HG03060 (cell line): ENCODE measurements around the gene LAMTOR2.

Source experiments
- ATAC-seq: cut with Tn5 transposase; IDR thresholded peaks from one replicate; pipeline ENCODE4 v1.9.1; 2021; ENCODE audit warnings: low read depth, moderate number of reproducible peaks; ENCODE audit not compliant: unreplicated experiment

Gene LAMTOR2

GRCh38 chr1:156074661-156075060 lies 20.1 kb downstream of the LAMTOR2 start:
- no peak for ATAC-seq

GRCh38 chr1:156075162-156075561 lies 20.6 kb downstream of the LAMTOR2 start:
- ATAC-seq = no peak

- ATAC-seq = no peak
Measured at GRCh38 chr1:156075775-156076204, 21.2 kb downstream of the LAMTOR2 start.

GRCh38 chr1:156076609-156077429 lies 22.2 kb downstream of the LAMTOR2 start:
- no peak for ATAC-seq

- ATAC-seq = no peak
Measured at GRCh38 chr1:156077430-156077760, 22.8 kb downstream of the LAMTOR2 start.

- no peak for ATAC-seq
Measured at GRCh38 chr1:156078728-156079127, 24.1 kb downstream of the LAMTOR2 start.

- no peak for ATAC-seq
Measured at GRCh38 chr1:156079762-156080161, 25.2 kb downstream of the LAMTOR2 start.

- ATAC-seq = no peak
Measured at GRCh38 chr1:156080241-156080862, 25.8 kb downstream of the LAMTOR2 start.

- ATAC-seq = no peak
Measured at GRCh38 chr1:156080863-156081179, 26.2 kb downstream of the LAMTOR2 start.

GRCh38 chr1:156081180-156081916 lies 26.8 kb downstream of the LAMTOR2 start:
- no peak for ATAC-seq

GRCh38 chr1:156081917-156082308 lies 27.3 kb downstream of the LAMTOR2 start:
- no peak for ATAC-seq

GRCh38 chr1:156082309-156083091 lies 27.9 kb downstream of the LAMTOR2 start, which contains the start of gene MEX3A:
Gene MEX3A (minus strand): TSS chr1:156082465. CDS start chr1:156081998, 467 bp downstream.
- ATAC-seq = no peak

GRCh38 chr1:156083800-156084790 lies 29.5 kb downstream of the LAMTOR2 start:
- no peak for ATAC-seq

GRCh38 chr1:156086256-156086662 lies 31.7 kb downstream of the LAMTOR2 start:
- ATAC-seq = no peak

- ATAC-seq = no peak
Measured at GRCh38 chr1:156089704-156090103, 35.1 kb downstream of the LAMTOR2 start.

GRCh38 chr1:156090138-156090839 lies 35.7 kb downstream of the LAMTOR2 start:
- no peak for ATAC-seq

- no peak for ATAC-seq
Measured at GRCh38 chr1:156090840-156091188, 36.2 kb downstream of the LAMTOR2 start.

- no peak for ATAC-seq
Measured at GRCh38 chr1:156091610-156092009, 37.0 kb downstream of the LAMTOR2 start.

GRCh38 chr1:156095906-156096508 lies 41.4 kb downstream of the LAMTOR2 start:
- no peak for ATAC-seq
